SK-N-SH treated with all-trans-retinoic acid at 6 μM for 48 hours (cell line): Measurements from ENCODE around the gene HCRTR1.

ENCODE experiments used
- BACH2 ChIP-seq: fragments of 250-450 bp; sonication (Bioruptor Pico); IDR thresholded peaks from 2 replicates; pipeline ENCODE4 v1.9.0; 2021; ENCODE audit warnings: mild to moderate bottlenecking, borderline replicate concordance
- GLIS3 ChIP-seq: fragments of 250-450 bp; sonication (Bioruptor Pico); IDR thresholded peaks from 2 replicates; pipeline ENCODE4 v1.5.0; 2020; ENCODE audit warnings: mild to moderate bottlenecking, moderate library complexity
- RARB ChIP-seq: fragments of 250-450 bp; sonication (Bioruptor Pico); IDR thresholded peaks from 2 replicates; pipeline ENCODE4 v1.8.0; 2021; ENCODE audit warnings: mild to moderate bottlenecking, moderate library complexity
- ZFP3 ChIP-seq: fragments of 250-450 bp; sonication (Bioruptor Pico); IDR thresholded peaks from 2 replicates; pipeline ENCODE4 v1.5.0; 2020; ENCODE audit warnings: mild to moderate bottlenecking, moderate library complexity
- TF ChIP-seq, protein P1 (sequence below): fragments of 250-450 bp; sonication (Bioruptor Pico); IDR thresholded peaks from 2 replicates; pipeline ENCODE4 v1.8.0; 2020; ENCODE audit warnings: mild to moderate bottlenecking, moderate library complexity, borderline replicate concordance

GRCh38 chr1:31587720-31588423 is 29.6 kb upstream of the HCRTR1 start:
- no peak for TF ChIP-seq RARB (CRISPR knock-in tag)
- peak; percentile 80 for TF ChIP-seq ZFP3 (CRISPR knock-in tag)
- no peak for TF ChIP-seq BACH2
- TF ChIP-seq, protein P1, sequence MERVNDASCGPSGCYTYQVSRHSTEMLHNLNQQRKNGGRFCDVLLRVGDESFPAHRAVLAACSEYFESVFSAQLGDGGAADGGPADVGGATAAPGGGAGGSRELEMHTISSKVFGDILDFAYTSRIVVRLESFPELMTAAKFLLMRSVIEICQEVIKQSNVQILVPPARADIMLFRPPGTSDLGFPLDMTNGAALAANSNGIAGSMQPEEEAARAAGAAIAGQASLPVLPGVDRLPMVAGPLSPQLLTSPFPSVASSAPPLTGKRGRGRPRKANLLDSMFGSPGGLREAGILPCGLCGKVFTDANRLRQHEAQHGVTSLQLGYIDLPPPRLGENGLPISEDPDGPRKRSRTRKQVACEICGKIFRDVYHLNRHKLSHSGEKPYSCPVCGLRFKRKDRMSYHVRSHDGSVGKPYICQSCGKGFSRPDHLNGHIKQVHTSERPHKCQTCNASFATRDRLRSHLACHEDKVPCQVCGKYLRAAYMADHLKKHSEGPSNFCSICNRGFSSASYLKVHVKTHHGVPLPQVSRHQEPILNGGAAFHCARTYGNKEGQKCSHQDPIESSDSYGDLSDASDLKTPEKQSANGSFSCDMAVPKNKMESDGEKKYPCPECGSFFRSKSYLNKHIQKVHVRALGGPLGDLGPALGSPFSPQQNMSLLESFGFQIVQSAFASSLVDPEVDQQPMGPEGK: no peak
- TF ChIP-seq GLIS3 (CRISPR knock-in tag): no peak
